Activated naive CD4-positive, alpha-beta T cell treated with anti-CD3 and anti-CD28 coated beads, Interleukin-2, amount 50 U/mL, for 16 hours (primary cell): ENCODE measurements around the gene ERH.
A peak's percentile ranks its signal among the peaks of the same experiment; 100 is the strongest.

Experiments
- DNase-seq: peaks from one replicate; pipeline ENCODE4 v3.0.0-alpha.2; 2020

Gene ERH

DNA sequence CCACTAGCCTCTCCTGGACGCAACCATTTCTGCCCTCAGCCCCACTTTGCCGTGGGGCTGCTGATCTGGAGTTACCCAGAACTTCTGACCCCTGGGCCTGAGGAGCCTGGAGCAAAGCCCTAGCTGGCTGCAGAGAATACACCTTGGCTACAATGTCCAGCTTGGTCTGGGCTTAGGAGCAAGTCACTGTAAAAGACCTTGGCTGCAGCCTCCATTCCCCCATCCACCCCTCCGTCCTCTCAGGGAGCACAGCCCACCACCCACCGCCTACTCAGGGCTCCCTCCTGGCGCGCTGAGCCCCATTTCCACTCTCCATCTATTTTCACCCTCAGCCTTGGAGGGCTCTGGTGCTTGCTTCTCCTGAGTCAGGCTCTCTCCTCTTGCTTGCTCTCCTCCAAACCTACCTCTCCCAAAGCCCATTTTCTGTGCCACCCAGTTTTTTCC, 42.9 kb downstream of the ERH start:
- DNase-seq, result no peak

DNA sequence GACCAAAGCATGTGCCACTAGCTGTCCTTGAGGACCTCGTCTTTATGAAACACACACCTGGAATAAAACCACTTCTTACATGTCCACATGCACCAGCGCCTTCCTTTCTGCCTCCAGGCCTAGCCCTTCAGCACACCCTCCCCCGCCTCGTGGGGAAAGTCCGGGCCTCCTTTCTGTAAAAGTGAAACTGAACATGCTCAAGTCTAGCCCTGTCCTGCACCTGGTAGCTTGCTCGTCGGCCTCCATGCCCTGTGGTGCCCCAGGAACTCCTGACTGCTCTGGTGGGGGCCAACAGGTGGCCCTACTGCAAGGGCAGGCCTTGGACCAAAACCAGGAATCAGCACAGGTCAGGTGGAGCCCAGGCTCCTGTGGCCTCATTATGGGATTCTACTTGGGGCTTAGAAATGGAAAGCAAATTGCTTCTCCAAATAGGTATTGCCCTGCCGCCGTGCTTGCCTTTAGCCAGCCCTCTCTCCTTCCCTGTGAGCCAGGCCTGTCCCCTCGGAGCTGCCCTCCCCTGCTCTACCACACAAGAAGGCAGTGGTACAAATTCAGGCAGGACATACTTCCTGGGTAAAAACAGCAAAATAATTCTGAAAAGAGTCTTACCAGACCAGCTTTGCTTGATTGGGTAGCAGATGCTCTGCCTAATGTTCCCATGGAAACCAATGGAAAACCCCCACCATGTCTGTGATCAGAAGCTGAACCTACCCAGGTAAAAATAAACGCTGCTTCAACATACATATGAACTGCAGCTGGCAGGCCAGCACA, 43.5 kb downstream of the ERH start:
- peak; percentile 67 for DNase-seq

DNA sequence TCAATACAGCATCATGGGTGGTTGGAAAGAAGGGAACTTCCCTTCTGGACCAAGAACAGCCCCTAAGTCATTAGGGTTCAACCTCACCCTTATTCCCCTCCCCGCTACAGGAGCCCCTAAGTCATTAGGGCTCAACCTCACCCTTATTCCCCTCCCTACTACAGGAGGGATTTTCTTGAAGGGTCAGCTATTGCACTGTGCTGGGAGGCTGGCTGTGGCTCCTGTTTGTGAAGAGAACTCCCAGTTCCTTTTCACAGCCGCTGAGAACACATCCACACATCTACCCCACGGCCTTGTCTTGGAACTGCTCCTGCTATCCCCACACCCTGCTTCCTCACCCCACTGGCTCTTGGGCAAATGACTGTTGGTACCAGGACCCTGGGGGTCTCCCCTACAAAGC, 44.9 kb downstream of the ERH start:
- DNase-seq, result no peak

DNA sequence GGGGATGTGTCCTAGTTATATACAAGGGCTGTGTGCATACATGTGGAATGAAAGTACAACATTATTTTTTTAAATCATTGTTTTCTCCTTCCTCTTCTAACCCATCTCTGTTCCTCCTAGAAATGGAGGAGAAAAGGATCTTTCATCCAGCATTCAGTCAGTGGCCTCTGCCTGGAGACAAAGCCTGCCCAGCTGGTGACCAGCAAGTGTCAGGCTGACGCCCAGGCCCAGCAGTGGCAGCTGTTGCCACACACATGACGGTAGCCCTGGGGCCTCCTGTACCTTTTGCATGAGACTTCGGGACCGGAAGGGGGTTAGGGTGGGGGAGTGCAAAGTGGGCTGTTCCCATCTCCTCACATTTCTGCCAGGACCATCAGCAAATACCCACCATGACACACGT, 46.2 kb downstream of the ERH start:
- no peak for DNase-seq

DNA sequence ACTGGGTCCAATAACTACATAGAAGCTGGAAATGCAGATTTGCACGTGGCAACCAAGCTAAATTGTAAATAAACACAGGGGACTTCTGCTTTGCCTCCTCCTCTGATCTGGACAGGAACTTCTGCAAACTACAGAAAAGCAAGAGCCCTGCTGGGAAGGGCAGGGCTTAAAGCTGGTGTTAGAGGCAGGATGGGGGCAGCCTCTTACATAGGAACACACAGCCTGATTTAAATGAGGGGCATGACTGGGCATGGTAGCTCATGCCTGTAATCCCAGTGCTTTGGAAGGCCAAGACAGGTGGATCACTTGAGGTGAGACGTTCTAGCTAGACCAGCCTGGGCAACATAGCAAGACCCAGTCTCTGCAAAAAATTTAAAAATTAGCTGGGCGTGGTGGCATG, 46.7 kb downstream of the ERH start:
- no peak for DNase-seq

DNA sequence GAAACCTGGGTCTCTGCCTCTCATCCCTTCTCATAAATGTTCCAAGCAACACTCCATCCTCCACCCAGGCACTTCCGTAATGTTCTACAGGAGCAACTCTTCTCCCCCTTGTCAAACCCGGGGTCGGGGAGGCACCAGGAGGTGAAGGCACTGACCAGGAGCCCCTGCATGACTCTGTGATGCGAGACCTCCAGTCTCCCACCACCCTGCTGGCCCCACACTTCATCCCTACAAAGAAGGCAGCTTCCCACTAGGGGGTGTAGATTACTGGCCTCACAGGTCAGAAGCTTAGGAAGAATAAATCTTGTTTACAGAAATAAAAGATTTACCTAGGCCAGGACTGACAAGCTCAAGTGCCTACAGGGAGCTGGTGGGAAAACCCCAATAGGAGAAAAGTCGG, 47.2 kb downstream of the ERH start:
- DNase-seq, result no peak

DNA sequence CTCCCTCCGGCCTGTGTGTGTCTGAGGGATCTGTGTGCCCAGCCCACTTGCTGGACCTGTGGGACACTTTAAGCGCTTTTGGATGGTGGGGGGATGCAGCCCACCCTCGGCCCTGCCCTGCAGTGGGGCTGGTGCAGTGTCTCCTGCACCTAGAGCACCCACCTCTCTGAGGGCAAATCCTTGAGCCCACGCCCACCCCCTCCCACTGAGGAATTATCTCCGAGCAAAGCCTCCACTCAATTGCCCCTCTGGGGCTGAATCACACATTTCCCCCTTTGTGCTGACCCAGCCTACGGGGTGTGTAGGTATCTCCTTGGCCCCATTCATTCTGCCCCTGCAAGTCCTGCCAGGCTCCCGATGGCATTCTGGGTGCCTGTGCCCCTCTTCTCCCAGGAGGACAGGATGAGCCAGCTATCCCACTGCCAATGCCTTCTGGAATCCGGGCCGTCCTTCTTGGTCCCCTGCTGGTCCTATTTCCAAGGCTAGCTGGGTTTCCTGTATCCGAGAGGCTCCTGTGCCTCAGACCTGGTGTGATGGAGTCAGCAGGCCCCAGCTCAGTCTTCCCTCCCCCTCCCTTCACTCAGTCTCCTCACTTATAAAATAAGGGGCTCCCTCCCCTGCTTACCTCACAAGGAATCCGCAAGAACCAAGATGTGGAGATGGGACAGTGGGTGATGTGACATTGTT, 48.9 kb downstream of the ERH start:
- DNase-seq, result no peak

DNA sequence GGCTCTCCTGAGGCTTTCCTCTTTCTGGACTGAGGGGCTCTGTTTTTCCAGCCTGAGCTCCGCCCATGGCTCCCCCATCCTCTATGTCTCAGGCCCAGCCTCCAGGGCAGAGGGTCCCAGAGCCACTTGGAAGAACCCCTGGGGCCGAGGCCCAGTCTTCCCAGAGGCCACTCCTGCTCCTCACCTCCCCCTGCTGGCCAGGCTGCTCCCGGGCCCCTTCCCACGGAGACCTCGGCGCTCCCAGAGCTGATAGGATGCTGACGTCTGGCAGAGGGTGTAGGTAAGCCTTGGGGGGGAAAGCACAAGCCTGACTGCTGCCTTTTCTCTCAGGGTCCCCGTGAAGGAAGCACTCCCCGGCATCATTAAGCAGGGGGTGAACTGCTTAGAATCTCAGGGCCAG, 51.4 kb downstream of the ERH start:
- no peak for DNase-seq

DNA sequence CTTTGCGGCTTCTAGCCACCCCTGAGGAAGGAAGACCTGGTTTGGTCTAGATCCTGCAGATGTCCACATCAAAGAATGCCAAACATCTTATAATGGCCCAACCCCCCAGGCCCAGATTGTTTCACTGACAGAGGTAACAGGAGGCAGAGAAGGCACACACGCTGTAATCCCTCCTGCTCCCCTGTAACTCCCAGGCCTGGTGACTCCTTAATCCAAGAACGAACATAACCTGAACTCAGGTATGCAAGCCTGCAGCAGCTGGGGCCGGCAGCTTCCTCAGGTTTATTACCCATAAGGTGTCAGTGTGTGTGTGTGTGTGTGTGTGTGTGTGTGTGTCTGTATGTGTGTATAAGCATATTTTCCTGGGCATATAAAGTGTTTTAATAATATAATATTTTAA, 52.7 kb downstream of the ERH start:
- no peak for DNase-seq

DNA sequence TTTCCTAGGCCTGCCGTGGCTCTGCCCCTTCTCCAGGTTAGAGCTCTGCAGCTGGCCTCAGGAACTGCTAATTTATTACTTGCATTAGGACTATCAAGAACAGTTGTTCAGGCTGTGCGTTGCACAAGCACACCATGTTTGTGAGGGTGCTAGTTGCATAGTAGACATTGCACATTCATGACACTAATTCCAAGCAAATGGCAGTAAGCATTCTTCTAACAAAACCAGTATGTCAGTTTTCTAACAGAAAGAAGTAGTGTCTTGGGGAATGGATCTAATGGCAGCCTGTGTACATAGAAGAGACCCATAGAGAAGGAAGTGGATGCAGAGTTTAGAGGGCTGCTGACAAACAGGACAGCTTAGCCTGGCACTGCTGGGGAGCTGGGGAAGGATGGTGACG, 53.9 kb downstream of the ERH start:
- no peak for DNase-seq

DNA sequence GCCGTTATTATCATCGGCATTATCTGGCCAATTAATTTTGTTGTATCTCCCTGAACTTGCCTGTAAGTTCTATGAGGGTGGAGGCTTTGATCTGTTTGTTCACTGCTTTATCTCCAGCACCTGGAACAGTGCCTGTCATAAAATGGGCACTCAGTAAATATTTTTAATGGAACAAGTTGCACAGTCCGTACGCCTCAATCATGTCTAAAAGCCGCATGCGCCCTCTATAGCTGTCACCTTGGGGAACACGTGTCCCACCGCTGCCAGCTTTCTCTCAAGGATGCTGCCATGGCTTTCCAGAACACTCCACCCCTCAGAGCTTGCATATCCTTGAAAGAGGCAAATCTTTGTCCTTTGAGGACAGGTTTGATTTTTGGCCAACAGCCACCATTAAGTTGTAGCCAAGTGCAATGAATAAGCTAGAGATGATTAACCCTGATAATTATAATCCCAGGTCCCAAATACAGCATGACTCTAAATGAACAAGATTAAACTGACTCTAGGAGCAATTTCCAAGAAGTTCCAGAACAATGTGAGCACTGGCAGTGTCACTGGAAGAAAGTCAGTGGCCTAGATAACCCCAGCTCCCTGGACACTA, 55.1 kb downstream of the ERH start:
- no peak for DNase-seq

DNA sequence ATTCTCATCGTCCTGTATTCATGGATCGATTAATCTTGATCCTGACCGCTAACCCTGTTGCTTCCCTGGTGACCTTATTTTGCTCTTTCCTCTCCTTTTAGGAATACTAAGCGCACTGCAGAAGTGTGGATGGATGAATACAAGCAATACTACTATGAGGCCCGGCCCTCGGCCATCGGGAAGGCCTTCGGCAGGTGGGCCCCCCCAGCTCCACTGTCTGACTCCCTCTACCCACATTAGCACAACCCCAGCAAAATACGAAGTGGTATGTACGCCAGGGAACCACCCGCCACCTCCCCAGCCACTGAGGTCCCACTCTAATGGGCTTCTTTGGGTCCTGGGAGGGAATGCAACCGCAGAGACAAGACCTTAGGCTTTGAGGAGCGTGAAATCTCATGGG, 58.7 kb downstream of the ERH start:
- DNase-seq, result no peak

DNA sequence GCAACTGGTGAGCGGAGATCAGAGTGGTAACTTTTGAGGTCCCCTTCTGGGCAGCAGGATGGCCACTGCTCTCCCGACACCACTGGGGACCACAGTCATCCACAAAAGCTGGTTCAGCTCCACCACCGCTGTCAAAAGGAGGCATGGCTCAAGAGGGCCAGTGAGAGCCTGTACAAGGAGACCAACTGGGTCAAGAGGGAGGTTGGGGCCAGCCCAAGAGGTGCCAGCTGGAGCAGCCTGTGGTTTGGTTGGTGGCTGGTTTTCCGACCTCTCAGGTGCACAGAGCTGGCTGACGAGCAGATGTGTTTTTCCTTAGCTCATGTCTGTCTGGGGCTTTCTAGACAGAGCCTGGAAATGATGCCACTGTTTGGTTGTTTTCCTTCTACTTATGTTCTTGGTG, 60.1 kb downstream of the ERH start:
- no peak for DNase-seq

DNA sequence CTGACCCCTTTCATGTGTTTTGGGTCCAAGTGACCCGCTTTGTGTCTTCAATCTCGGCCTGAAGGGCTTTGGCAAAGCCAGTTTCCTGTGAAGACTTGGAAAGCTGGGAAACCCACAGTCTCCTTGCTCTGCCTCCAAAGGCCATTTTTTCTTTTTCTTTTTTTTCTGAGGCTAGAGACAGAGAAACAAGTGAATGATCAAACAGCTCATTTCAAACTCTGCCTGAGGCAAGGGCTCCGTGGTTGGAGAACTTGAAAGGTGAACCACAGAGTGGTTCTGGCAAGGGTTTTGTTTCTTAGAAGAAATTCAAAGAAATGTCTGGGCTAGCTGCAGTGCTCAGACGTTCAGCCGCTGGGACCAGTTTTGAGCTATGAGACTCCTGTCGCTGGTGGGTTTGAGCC, 62.7 kb downstream of the ERH start:
- DNase-seq, result no peak

DNA sequence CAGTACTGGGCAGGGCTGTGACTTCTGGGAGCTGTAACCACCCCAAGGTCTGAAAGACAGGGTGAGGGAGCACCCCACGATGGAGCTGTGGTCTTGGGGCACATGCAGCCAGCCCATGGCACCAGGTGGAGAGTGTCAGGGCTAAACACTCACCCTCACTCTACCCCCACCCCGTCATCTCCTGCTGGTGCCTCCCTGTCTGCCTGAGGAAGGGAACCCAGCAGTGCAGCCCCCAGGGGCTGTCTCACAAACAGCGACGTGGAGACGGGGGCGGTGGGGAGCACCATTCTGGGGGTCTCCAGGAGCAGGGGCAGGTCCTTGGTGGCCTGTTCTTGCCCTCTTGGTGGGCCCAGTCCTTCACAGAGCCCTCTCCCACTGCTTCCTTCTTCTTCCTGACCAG, 63.5 kb downstream of the ERH start:
- DNase-seq, result no peak

DNA sequence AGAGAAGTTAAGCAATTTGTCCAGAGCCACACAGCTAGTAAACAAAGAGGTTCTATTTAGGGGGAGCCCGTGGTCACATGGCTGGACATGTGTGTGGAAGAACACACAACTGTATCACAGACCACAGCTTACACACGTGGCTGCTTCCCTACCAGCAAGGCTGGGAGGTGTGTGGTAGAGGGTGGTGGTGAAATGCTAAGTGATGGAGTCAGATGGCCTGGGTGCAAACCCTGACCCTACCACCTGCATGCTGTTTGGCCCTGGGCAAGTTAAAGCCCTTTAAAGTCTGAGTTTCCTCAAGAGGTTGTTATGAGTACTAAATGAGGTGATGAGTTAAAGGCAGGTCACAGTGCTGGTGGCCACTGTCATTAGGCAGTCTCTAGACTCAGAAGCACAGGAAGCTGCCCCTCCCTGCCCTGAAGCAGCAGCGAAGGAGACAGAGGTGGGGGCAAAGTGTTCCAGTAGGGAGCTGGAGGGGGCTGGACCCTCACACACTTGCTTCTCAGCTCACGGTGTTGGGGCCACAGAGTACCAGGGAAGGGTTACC, 64.2 kb downstream of the ERH start:
- no peak for DNase-seq

DNA sequence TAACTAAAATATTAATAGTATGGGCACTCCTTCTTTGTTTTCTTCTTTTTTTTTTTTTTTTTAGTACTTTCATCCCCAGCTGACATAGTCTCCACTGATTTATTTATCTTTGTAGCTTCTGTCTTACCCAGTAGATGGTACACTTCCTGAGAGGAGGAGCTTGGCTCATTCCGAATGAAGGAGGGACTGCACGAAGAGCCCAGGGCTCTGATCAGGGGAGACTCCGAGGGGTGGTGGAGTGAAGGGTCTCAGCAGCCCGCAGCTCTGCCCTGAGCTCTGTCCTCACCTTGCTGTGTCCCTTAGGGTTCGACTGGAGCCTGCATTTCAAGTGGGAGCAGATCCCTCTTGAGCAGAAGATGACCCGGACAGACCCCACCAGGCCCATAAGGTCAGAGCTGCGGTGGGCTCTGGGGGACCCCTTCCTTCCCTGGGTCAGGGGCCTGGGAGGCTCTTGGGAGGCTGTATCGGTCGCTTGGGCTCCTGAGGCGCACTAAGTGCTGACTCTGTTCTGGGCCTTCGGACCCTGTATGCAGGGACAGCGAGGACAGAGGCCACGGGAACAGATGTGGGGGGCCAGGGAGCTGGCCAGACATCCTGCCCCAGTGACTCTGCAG, 65.2 kb downstream of the ERH start:
- no peak for DNase-seq

DNA sequence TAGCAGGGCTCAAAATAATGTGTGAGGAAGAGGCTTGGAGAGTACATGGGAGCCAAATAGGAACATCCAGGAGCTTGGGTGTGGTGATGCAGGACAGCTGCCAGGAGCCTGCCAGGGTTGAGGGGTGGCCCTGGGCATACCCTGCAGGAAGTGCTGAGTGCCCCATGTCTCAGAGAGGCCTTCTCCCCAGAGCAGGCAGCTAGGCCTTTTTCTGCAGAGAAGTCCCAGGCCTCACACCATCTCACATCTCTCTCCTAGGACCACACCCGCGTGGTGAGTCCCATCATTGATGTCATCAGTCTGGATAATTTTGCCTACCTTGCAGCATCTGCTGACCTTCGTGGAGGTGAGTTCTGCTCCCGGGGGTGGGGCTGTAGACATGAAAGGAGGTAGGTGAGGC, 66.9 kb downstream of the ERH start:
- DNase-seq, result no peak
